ENCODE data around the gene ATAD3A.

ATAD3A gene

DNA sequence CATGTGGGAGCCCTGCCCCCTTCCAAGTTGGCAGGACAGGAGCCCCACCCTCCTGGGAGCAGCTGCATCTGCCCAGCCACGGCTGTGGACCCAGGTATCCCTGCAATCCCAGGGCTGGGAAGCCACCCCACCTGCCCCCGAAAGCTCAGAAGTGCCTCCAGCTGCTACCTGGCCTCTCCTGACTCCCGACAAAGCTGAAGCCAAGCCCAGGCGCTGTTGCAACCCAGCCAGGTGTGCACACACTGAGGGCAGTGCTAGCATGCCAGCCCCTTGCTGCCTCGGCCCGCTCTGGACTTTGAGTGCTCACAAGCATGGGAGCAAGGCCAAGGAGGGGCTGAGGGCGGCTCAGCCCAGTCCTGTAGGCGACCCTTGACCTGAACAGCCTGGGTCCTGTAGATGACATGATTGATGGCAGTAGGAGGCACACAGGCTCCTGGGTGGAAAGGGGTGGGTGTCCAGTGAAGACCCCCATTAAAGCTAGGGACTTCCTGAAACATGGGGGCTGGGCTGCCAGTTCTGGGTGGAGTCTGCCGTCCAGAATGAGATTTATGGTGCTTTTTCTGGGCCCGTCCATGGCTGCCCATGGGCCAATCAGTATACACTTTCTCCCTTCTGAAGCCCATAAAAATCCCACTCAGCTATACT is 65.5 kb downstream of the ATAD3A start:
- no peak for DNase-seq (ENCODE audit: low read depth in 2 of 2, low spot score in 1 of 2)

GRCh38 chr1:1578371-1578940 is 66.5 kb downstream of the ATAD3A start:
- DNase-seq (ENCODE audit: low read depth in 2 of 2, low spot score in 1 of 2), result no peak

GRCh38 chr1:1582585-1583346 is 70.8 kb downstream of the ATAD3A start:
- DNase-seq (ENCODE audit: low read depth in 2 of 2, low spot score in 1 of 2), result no peak

DNA sequence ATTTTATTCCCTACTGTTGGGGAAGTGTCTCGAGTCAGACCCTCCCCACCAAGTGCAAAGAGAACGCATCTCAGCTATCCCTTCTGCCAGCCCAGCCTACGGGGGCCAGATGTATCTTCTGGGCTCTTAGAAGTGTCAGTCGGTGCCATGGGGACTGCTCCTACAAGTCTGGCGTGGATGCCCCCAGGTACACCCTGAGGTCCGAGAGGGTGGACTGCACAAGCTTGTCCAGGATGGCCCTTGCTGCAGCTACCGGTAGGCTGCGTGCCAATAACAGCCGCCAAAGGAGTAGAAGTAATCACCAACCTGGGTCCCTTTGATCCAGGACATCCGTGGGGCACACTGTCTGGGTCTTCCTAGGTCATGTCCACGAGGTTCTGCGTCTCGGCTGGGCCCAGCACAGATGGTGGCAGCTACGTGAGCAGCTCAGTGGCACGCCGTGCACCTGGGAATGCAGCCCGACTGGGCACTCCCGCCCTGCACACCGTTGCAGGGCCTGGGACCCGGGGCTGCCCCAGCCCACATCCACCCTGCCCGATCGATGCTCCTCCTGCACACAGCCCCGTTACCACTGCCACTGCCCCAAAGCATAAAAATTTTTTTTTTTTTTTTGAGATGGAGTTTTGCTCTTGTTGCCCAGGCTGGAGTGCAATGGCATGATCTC is 71.5 kb downstream of the ATAD3A start:
- DNase-seq (ENCODE audit: low read depth in 2 of 2, low spot score in 1 of 2), result no peak

All from stimulated activated CD8-positive, alpha-beta memory T cell treated with anti-CD3 and anti-CD28 coated beads, Interleukin-4, amount 100 ng/mL, for 4 hours (primary cell).